ENCODE data around the gene ITPR2.
"Not testable (repeated sequence)": the region's sequence is repeated elsewhere in the genome, so short reads cannot be mapped to it uniquely, and the experiment has no call there.

ITPR2 gene

DNA sequence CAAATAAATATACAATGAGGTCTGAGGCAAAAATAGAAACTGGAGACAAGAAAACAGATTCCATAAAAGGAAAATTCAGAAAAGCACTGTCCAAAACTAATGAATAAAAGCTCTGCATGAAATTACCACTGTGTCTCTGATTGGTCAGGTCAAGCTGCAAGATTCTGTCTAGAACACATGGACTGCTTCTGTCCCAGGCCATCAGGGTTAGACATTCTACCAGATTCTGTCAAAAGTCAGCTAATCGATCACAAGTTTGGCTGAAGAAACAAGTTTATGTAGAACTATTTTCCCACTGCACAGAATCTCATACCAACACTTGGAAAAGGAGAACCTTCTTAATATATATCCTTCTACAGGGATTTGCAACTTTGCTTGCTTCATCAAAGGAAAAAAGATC, 223.0 kb downstream of the ITPR2 start:
- H3K27ac ChIP-seq, result no peak overlapping the region
- no peak for DNase-seq (ENCODE audit: low read depth, low spot score)

DNA sequence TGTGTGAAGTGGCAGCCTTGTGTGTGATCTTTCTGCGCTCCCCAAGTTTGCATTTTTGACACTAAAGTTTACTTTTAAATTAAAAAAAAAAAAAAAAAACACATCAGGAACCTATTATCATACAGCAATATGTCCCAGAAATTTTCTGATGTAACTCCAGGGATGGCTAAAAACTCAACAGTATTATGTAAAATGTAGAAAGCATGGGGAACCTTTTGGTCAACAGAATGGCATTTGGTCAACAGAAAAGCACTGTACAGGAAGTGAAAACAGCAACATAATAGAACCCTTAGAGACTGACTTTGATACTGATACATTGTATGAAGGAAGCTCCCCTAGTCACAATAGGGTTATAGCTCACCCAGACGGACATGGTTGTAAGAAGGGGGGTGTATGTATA, 224.3 kb downstream of the ITPR2 start:
- no peak for DNase-seq (ENCODE audit: low read depth, low spot score)
- H3K27ac ChIP-seq, result no peak overlapping the region

- H3K27ac ChIP-seq, result no peak overlapping the region
- no peak for DNase-seq (ENCODE audit: low read depth, low spot score)
These were observed 224.7 kb downstream of the ITPR2 start for GRCh38 chr12:26608273-26608672.

- DNase-seq (ENCODE audit: low read depth, low spot score), result no peak
- H3K27ac ChIP-seq, result no peak overlapping the region
These were observed 226.1 kb downstream of the ITPR2 start for GRCh38 chr12:26606911-26607310.

DNA sequence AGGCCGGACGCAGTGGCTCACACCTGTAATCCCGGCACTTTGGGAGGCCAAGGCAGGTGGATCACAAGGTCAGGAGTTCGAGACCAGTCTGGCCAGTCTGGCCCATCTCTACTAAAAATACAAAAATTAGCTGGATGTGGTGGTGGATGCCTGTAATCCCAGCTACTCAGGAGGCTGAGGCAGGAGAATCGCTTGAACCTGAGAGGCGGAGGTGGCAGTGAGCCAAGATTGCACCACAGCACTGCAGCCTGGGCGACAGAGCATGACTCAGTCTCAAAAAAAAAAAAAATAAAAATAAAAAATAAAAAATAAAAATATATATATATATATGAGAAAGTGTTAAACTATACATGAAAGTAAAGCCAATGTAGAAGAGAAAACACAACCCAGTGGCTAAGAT, 228.2 kb downstream of the ITPR2 start:
- DNase-seq (ENCODE audit: low read depth, low spot score); H3K27ac ChIP-seq: not testable (repeated sequence)

- no peak for DNase-seq (ENCODE audit: low read depth, low spot score)
- H3K27ac ChIP-seq, result no peak overlapping the region
These were observed 233.8 kb downstream of the ITPR2 start for GRCh38 chr12:26599096-26599695.

DNA sequence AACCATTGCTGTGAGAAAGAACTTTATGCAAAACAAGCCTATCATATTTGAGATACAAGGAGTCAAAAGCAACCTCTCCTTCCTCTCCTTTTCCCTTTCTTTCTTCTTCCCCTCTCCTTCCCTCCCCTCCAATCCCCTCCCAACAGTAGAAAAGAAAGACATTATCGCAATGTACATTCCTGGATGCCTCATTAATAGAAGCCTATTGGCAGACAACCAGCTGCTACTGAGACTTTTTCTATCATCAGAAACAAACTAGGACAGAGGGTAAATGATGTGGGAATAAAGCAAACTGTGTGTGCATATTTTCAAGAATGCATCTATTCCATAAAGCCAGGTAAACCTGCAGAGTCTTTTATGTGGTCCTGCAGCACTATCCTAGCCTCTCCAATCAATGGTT, 237.2 kb downstream of the ITPR2 start:
- H3K27ac ChIP-seq, result no peak overlapping the region
- no peak for DNase-seq (ENCODE audit: low read depth, low spot score)

GRCh38 chr12:26580619-26581018, 252.4 kb downstream of the ITPR2 start:
- H3K27ac ChIP-seq, result no peak overlapping the region
- no peak for DNase-seq (ENCODE audit: low read depth, low spot score)

- no peak for DNase-seq (ENCODE audit: low read depth, low spot score)
- no peak overlapping the region for H3K27ac ChIP-seq
These were observed 256.7 kb downstream of the ITPR2 start for GRCh38 chr12:26576266-26576665.

- DNase-seq (ENCODE audit: low read depth, low spot score), result no peak
- no peak overlapping the region for H3K27ac ChIP-seq
These were observed 259.6 kb downstream of the ITPR2 start for GRCh38 chr12:26573225-26573909.

DNA sequence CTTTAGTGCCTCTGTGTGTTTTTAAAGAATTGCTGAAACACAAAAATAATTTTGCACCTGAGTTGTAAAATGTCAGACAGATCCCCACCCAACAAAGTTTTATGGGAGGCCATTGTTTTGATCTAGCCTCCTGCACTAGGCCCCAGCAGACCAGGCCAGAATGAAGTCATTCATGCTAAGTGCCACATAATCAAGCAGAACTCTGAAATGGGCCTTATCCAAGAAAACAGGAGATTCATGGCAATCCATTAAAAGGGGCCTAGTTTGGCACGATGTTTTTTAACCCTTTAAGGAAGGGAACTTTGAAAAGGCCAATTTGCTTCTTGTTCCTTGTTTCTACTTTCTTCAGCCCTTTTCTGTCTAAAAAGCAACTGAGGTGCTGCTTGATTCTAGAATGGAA, 260.9 kb downstream of the ITPR2 start:
- no peak overlapping the region for H3K27ac ChIP-seq
- DNase-seq (ENCODE audit: low read depth, low spot score), result no peak

- no peak overlapping the region for H3K27ac ChIP-seq
- DNase-seq (ENCODE audit: low read depth, low spot score), result no peak
These were observed 261.4 kb downstream of the ITPR2 start for GRCh38 chr12:26571560-26571959.

DNA sequence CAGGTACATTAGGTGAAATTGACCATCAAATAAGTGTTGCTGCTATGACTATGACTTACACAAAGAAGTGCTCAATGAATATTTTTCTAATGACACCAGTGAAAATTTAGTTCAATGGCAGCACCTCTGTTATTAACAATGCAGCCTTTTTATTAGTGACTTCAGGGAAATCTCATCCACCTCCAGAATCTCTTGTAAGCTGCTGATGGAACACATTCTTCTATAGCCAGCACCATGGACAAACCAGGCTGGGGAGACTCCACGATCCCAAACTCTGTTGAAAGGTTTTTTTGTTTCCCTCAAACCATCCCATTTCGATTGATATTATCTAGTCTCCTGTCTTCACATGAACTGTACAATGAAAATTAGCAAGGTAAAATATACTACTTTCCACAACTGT, 265.9 kb downstream of the ITPR2 start:
- H3K27ac ChIP-seq, result no peak overlapping the region
- DNase-seq (ENCODE audit: low read depth, low spot score), result no peak

DNA sequence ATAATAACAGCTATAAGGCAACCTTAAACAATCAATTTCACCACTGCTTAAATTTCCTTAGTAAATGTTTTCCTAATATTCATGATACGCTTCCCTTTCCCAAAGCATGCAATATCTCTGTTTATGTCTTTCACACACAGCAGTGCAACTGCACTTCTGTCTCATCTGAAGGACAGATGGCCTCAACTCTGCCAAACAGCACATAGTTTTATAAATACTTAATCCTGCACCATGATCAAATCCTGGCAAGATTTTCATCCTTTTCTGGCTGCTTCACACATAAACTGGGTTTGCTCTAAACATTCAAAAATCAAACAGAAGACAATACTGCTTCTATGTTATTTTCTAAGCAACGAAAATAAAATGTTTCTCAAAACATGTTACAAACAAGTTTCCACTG, 266.3 kb downstream of the ITPR2 start:
- no peak for DNase-seq (ENCODE audit: low read depth, low spot score)
- no peak overlapping the region for H3K27ac ChIP-seq

- no peak for DNase-seq (ENCODE audit: low read depth, low spot score)
These were observed 266.8 kb downstream of the ITPR2 start for GRCh38 chr12:26566186-26566585.

GRCh38 chr12:26564391-26564790, 268.6 kb downstream of the ITPR2 start:
- H3K27ac ChIP-seq, result no peak overlapping the region
- no peak for DNase-seq (ENCODE audit: low read depth, low spot score)

More at GRCh38 chr12:26566186-26566585, 266.8 kb downstream of the ITPR2 start:
- no peak overlapping the region for H3K27ac ChIP-seq

- no peak for DNase-seq (ENCODE audit: low read depth, low spot score)
- no peak overlapping the region for H3K27ac ChIP-seq
These were observed 269.4 kb downstream of the ITPR2 start for GRCh38 chr12:26563552-26563951.

- no peak overlapping the region for H3K27ac ChIP-seq
- DNase-seq (ENCODE audit: low read depth, low spot score), result no peak
These were observed 275.7 kb downstream of the ITPR2 start for GRCh38 chr12:26557326-26557725.

DNA sequence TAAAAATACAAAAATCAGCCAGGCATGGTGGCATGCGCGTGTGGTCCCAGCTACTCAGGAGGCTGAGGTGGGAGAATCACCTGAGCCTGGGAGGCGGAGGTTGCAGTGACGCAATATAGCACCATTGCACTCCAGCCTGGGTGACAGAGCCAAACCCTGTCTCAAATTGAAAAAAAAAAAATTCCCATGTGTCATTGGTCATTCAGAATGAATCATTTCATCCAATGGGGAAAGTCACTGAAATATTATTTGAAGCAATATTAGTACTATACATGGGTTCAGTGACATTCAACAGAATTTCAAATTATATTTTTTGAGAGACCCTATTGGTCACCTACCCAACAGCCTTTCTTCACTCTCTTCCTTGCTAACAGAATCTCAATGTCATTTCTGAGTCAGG, 276.1 kb downstream of the ITPR2 start:
- no peak overlapping the region for H3K27ac ChIP-seq
- DNase-seq (ENCODE audit: low read depth, low spot score), result no peak

DNA sequence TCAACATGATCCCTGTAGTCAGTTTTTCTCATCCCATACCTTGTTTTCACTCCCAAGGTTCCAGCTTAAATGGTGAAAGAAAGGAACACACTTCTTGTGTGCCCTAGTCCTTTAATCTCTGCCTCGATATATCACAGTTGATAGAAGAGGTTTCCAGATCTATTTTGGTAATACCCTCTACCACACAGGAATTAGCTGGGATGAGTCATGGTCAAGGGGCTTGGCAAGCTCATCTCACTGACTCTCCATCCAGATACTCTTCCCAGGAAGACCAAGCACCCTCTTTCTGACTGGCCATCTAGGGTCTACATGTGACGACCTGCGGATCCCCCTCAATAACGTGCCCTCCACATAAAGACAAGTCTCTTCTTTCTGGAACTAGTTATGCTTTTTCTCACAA, 277.9 kb downstream of the ITPR2 start:
- no peak for DNase-seq (ENCODE audit: low read depth, low spot score)

DNA sequence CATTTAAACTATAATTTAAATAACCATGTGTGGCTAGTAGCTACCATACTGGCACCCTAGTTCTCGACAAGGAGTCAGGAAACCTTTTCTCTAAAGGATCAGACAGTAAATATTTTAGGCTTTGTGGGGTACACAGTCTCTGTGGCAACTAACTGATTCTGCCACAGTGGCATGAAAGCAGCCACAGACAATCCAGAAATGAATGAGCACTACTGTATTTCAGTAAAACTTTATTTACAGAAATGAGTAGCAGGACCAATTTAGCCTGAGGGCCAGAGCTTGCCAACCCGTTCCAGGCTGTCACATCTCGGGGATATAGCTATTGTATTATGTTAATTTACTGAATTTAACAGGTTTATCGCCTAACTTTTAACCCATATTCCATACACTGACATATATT, 278.7 kb downstream of the ITPR2 start:
- no peak for DNase-seq (ENCODE audit: low read depth, low spot score)
- no peak overlapping the region for H3K27ac ChIP-seq

More for the DNA sequence above, 277.9 kb downstream of the ITPR2 start:
- no peak overlapping the region for H3K27ac ChIP-seq

DNA sequence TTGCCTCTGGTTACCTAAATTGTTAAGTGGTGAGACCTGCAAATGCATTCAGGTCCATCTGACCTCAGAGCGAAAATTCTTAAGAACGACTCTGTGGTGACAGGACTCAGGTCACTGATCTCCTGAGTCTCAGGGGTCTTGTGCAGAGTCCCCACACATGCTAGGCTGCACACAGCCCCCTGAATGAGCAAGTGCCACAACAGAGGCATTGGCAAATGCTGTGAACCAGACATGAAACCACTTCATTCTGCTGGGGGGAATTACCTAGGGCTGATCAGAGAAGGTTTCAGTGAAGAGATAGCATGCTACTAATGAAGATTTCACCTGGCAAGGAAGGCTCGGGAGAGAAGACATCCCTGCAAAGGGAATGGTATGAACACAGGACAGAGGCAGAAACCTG, 281.6 kb downstream of the ITPR2 start:
- DNase-seq (ENCODE audit: low read depth, low spot score), result no peak
- no peak overlapping the region for H3K27ac ChIP-seq

Data from epithelial cell of prostate (primary cell).